Erythroblast (primary cell): Measurements from ENCODE around the gene TRPV5.

Experiments
- GATA1 ChIP-seq: IDR thresholded peaks from 2 replicates; pipeline ENCODE4 v1.6.1; 2011; ENCODE audit warnings: low read depth, mild to moderate bottlenecking, control low read depth, low read length, moderate library complexity
- POLR2A ChIP-seq: IDR thresholded peaks from 2 replicates; pipeline ENCODE4 v1.6.1; 2011; ENCODE audit warnings: mild to moderate bottlenecking, low read length

DNA sequence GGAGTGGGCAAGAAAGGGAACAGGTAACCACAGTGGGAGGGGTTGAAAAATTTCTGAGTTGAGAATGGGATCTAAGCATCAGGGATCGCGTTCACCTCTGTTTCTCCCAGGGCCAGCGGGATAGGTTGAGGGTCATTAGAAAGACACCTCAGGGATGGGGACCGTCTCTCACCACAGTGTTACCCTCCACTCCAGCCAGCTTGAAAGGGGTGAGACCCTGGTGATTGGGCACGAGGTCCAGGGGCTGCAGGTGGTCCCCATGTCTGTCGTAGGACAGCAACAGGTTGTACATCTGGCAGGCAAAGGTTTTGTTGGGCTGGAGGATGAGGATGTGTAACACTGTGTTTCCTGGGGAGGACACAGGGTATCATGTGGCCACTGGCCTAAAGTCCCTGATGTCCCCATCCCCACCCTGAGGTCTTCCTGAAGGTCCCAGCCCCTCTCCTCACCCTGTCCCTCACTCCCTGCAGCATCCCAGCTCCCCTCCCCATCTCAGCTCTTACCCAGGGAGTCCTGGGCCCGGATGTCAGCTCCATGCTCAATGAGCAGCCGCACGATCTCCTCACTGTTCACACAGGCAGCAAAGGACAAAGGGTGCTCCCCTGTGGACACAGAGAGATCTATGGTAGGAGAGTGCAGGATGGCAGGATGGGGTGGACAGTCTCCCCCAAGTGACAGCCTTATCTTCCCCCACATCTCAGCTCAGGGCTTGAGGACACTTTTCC, 57.1 kb downstream of the TRPV5 start:
- no peak for TF ChIP-seq POLR2A
- TF ChIP-seq GATA1 = no peak
